Measurements from ENCODE around the gene SEMA3B.
"Not testable (repeated sequence)": the region's sequence is repeated elsewhere in the genome, so short reads cannot be mapped to it uniquely, and the experiment has no call there.

- TF ChIP-seq, protein P1, sequence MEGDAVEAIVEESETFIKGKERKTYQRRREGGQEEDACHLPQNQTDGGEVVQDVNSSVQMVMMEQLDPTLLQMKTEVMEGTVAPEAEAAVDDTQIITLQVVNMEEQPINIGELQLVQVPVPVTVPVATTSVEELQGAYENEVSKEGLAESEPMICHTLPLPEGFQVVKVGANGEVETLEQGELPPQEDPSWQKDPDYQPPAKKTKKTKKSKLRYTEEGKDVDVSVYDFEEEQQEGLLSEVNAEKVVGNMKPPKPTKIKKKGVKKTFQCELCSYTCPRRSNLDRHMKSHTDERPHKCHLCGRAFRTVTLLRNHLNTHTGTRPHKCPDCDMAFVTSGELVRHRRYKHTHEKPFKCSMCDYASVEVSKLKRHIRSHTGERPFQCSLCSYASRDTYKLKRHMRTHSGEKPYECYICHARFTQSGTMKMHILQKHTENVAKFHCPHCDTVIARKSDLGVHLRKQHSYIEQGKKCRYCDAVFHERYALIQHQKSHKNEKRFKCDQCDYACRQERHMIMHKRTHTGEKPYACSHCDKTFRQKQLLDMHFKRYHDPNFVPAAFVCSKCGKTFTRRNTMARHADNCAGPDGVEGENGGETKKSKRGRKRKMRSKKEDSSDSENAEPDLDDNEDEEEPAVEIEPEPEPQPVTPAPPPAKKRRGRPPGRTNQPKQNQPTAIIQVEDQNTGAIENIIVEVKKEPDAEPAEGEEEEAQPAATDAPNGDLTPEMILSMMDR (IDR thresholded peaks at IDR 0.05 in 4 of 5, conservative IDR thresholded peaks at IDR 0.05 in 1 of 5) = not testable (repeated sequence)
- not testable (repeated sequence) for TF ChIP-seq POLR2A (IDR thresholded peaks at IDR 0.05)
Measured at GRCh38 chr3:50228184-50228763, 40.7 kb upstream of the SEMA3B start.
